ENCODE measurements around the gene TCEAL3. TPM values are rescaled to one million over a fixed set of nuclear protein-coding genes. Genes with fewer than 3 reads are reported as not detected.

Gene TCEAL3
- total and polyA plus RNA-seq, 9 of the 15 experiments (the other 6 are each of a cell fraction or from before 2014, with no cell fraction given) = not detected

- no peak for TF ChIP-seq CTCFL (IDR thresholded peaks at IDR 0.05; ENCODE audit: borderline replicate concordance, insufficient read depth, low read depth, low read length, poor library complexity, severe bottlenecking)
- TF ChIP-seq FOXK1 (CRISPR knock-in tag; IDR thresholded peaks at IDR 0.05; ENCODE audit: borderline replicate concordance) = no peak
- TF ChIP-seq NKRF (IDR thresholded peaks at IDR 0.05; ENCODE audit: borderline replicate concordance) = no peak
- no peak for TF ChIP-seq PCBP1 (IDR thresholded peaks at IDR 0.05; ENCODE audit: low read depth, low read length, poor library complexity, severe bottlenecking)
- TF ChIP-seq ZNF232 (CRISPR knock-in tag; IDR thresholded peaks at IDR 0.05) = no peak
Measured at GRCh38 chrX:103658681-103659433, 51.1 kb downstream of the TCEAL3 start (continued).
